IMR-90 (cell line): ENCODE data around the gene TRAPPC5. TPM values are rescaled to one million over a fixed set of nuclear protein-coding genes. Genes with fewer than 3 reads are reported as not detected.

Experiments used
- ATAC-seq: fragments of 200-7000 bp; cut with Tn5 transposase; 2 replicates; pipeline ENCODE4 v1.9.1; 2020; ENCODE audit warnings: low read depth, mild to moderate bottlenecking, moderate library complexity
- BruUV-seq: library from RNA; stranded (reverse); fragments of 400-500 nt; replicated peaks from 2 replicates; lab custom pipeline; 2021; lab: Mats Ljungman, UMichigan
- CTCF ChIA-PET: fragments of 300-600 bp; formaldehyde crosslinking; extraction: SDS; loops from one replicate; lab custom pipeline; 2021; ENCODE audit warnings: antibody characterized with exemption; lab: Yijun Ruan, JAX
- POLR2A ChIA-PET: fragments of 300-600 bp; sonication (Branson Sonifier 250); formaldehyde crosslinking; loops from one replicate; lab custom pipeline; 2022; ENCODE audit warnings: antibody characterized with exemption; ENCODE audit not compliant: unreplicated experiment; lab: Charles Lee
- DNase-seq: peaks from one replicate; pipeline ENCODE4 v3.0.0; 2013
- H2AFZ ChIP-seq: replicated peaks from 2 replicates; pipeline ENCODE3; 2013; ENCODE audit warnings: low read length, mild to moderate bottlenecking; ENCODE audit not compliant: poor library complexity
- H2AK5ac ChIP-seq: 2 replicates; pipeline ENCODE4 v1.6.1; 2013; ENCODE audit warnings: low read depth, low read length, inconsistent platforms
- H2AK9ac ChIP-seq: replicated peaks from 2 replicates; pipeline ENCODE3; 2013; ENCODE audit warnings: mild to moderate bottlenecking, low read depth, low read length, moderate library complexity; ENCODE audit not compliant: poor library complexity
- H2BK120ac ChIP-seq: 2 replicates; pipeline ENCODE4 v1.6.1; 2013; ENCODE audit warnings: low read depth, low read length, inconsistent platforms
- H2BK15ac ChIP-seq: 3 replicates; pipeline ENCODE4 v1.6.1; 2013; ENCODE audit warnings: low read depth, low read length, inconsistent platforms
- H2BK20ac ChIP-seq: 2 replicates; pipeline ENCODE4 v1.6.1; 2013; ENCODE audit warnings: low read depth, mild to moderate bottlenecking, inconsistent platforms, low read length, moderate library complexity
- H2BK5ac ChIP-seq: 2 replicates; pipeline ENCODE4 v1.6.1; 2013; ENCODE audit warnings: mild to moderate bottlenecking, low read depth, low read length, inconsistent platforms; ENCODE audit not compliant: poor library complexity, severe bottlenecking
- H3K14ac ChIP-seq: replicated peaks from 2 replicates; pipeline ENCODE4 v1.6.1; 2013; ENCODE audit warnings: low read depth, low read length, inconsistent platforms
- H3K18ac ChIP-seq: 2 replicates; pipeline ENCODE4 v1.6.1; 2013; ENCODE audit warnings: low read depth, low read length, control low read depth
- H3K23ac ChIP-seq: 2 replicates; pipeline ENCODE4 v1.6.1; 2013; ENCODE audit warnings: low read depth, low read length, inconsistent platforms
- H3K27ac ChIP-seq: 2 replicates; pipeline ENCODE4 v1.5.1; 2013; ENCODE audit warnings: mild to moderate bottlenecking, control low read depth, low read length; ENCODE audit not compliant: insufficient read depth
- H3K27me3 ChIP-seq: 2 replicates; pipeline ENCODE4 v1.6.1; 2013; ENCODE audit warnings: low read length; ENCODE audit not compliant: control insufficient read depth, insufficient read depth
- H3K36me3 ChIP-seq: 2 replicates; pipeline ENCODE4 v1.6.1; 2013; ENCODE audit warnings: low read length, mixed read lengths; ENCODE audit not compliant: control insufficient read depth, insufficient read depth
- H3K4ac ChIP-seq: 2 replicates; pipeline ENCODE4 v1.6.1; 2013; ENCODE audit warnings: low read depth, low read length, inconsistent platforms
- H3K4me1 ChIP-seq: 2 replicates; pipeline ENCODE4 v1.6.1; 2013; ENCODE audit warnings: low read length, mixed read lengths; ENCODE audit not compliant: control insufficient read depth, insufficient read depth
- H3K4me2 ChIP-seq: 2 replicates; pipeline ENCODE4 v1.6.1; 2013; ENCODE audit warnings: low read depth, mild to moderate bottlenecking, control low read depth, low read length, moderate library complexity
- H3K4me3 ChIP-seq: 2 replicates; pipeline ENCODE4 v1.5.1; 2013; ENCODE audit warnings: low read depth, mild to moderate bottlenecking, control low read depth, low read length, moderate library complexity; ENCODE audit not compliant: insufficient read depth
- H3K56ac ChIP-seq: 2 replicates; pipeline ENCODE4 v1.6.1; 2013; ENCODE audit warnings: low read length, inconsistent platforms; ENCODE audit not compliant: insufficient read depth; ENCODE audit errors: extremely low read depth
- H3K79me1 ChIP-seq, 2 experiments: 2 replicates each; pipeline ENCODE4 v1.6.1; 2013; ENCODE audit warnings: low read length in 2 of 2, inconsistent platforms in 1 of 2, low read depth in 1 of 2
- H3K9ac ChIP-seq: 2 replicates; pipeline ENCODE4 v1.6.1; 2013; ENCODE audit warnings: low read depth, low read length, control low read depth
- H3K9me1 ChIP-seq: 2 replicates; pipeline ENCODE4 v1.6.1; 2013; ENCODE audit warnings: low read length, inconsistent platforms; ENCODE audit not compliant: insufficient read depth
- H3K9me3 ChIP-seq: 2 replicates; pipeline ENCODE4 v1.6.1; 2013; ENCODE audit warnings: low read length; ENCODE audit not compliant: control insufficient read depth, insufficient read depth
- H4K20me1 ChIP-seq: 2 replicates; pipeline ENCODE4 v1.6.1; 2013; ENCODE audit warnings: low read length, inconsistent platforms; ENCODE audit not compliant: insufficient read depth
- H4K5ac ChIP-seq: 2 replicates; pipeline ENCODE4 v1.6.1; 2013; ENCODE audit warnings: mild to moderate bottlenecking, low read depth, low read length, control low read depth
- H4K8ac ChIP-seq, 2 experiments: 2 replicates each; pipeline ENCODE4 v1.6.1; 2013; ENCODE audit warnings: low read depth in 2 of 2, low read length in 2 of 2, control low read depth in 1 of 2, inconsistent platforms in 1 of 2
- H4K91ac ChIP-seq: 2 replicates; pipeline ENCODE4 v1.6.1; 2013; ENCODE audit warnings: low read depth, low read length, inconsistent platforms; ENCODE audit not compliant: insufficient read depth
- BHLHE40 ChIP-seq: fragments of 150-350 bp; IDR thresholded peaks from 2 replicates; pipeline ENCODE4 v1.6.1; 2016; ENCODE audit warnings: mild to moderate bottlenecking, low read depth, low read length
- CEBPB ChIP-seq: IDR thresholded peaks from 2 replicates; pipeline ENCODE4 v1.6.1; 2012; ENCODE audit warnings: low read depth, low read length, improper control_type of control experiment
- MAFK ChIP-seq: IDR thresholded peaks from 2 replicates; pipeline ENCODE4 v1.6.1; 2012; ENCODE audit warnings: low read depth, low read length, improper control_type of control experiment
- MXI1 ChIP-seq: IDR thresholded peaks from 2 replicates; pipeline ENCODE4 v1.6.1; 2012; ENCODE audit warnings: low read depth, mild to moderate bottlenecking, low read length, moderate library complexity, borderline replicate concordance
- NFE2L2 ChIP-seq: fragments of 150-350 bp; IDR thresholded peaks from 2 replicates; pipeline ENCODE4 v1.6.1; 2016; ENCODE audit warnings: low read depth, mild to moderate bottlenecking, low read length
- WGBS, 2 experiments: methylation state at CpG; one replicate each; pipeline versions ENCODE4 v1.1.5 to v1.1.7; 2013; ENCODE audit warnings: missing lambda C conversion rate in 2 of 2; ENCODE audit not compliant: insufficient read length in 1 of 2; ENCODE audit errors: extremely low coverage in 2 of 2; 5-methylcytosine and 5-hydroxymethylcytosine counted together
- dilution Hi-C: fragments of 300-500 bp; cut with HindIII; formaldehyde crosslinking; loops from one replicate; pipeline ENCODE4 v1.14.3; 2018; ENCODE audit warnings: low sequenced_read_pairs; ENCODE audit not compliant: unreplicated experiment
- in situ Hi-C: fragments of 300-500 bp; cut with MboI; formaldehyde crosslinking; loops from 3 replicates; pipeline ENCODE4 v1.14.3; 2019; ENCODE audit warnings: low sequenced_read_pairs, inconsistent platforms, mixed read lengths
- intact Hi-C: fragments of 100-400 bp; cut with micrococcal nuclease; formaldehyde crosslinking; loops from 2 replicates; pipeline ENCODE4 v1.10.0; 2022
- polyA plus RNA-seq, 3 experiments: library from polyadenylated mRNA; depleted of rRNA; stranded (reverse); fragments of >200 nt; gene quantifications; 2 replicates each; pipeline ENCODE4 v1.2.3, GENCODE V29; 2012; ENCODE audit warnings: low replicate concordance in 1 of 3
- total RNA-seq: library from RNA; depleted of rRNA; stranded (reverse); fragments of >200 nt; gene quantifications from 2 replicates; pipeline ENCODE4 v1.2.3, GENCODE V29; 2012
- TF ChIP-seq, protein P1 (sequence below): fragments of 150-350 bp; IDR thresholded peaks from 2 replicates; pipeline ENCODE4 v1.6.1; 2017; ENCODE audit warnings: mild to moderate bottlenecking, antibody characterized with exemption, low read length, low read depth
- TF ChIP-seq, protein P2 (sequence below): fragments of 150-350 bp; IDR thresholded peaks from 2 replicates; pipeline ENCODE4 v1.6.1; 2016; ENCODE audit warnings: low read depth, mild to moderate bottlenecking, low read length, moderate library complexity, borderline replicate concordance

TRAPPC5 gene
- total and polyA plus RNA-seq, 2 of the 4 experiments (the other 2 are of a cell fraction) = 54.7 to 109 TPM

GRCh38 chr19:7662657-7663056 is 18.0 kb upstream of the TRAPPC5 start:
- DNase-seq = no peak
- no peak overlapping the region for H2AFZ ChIP-seq
- H3K36me3 ChIP-seq = no peaks in the 10 kb centered on the region
- ChIA-PET POLR2A (no interaction called here), CTCF (no interaction called here)
- H3K79me1 ChIP-seq = no peaks in the 10 kb centered on the region
- H3K27me3 ChIP-seq = peaks cover 9% of the 10 kb centered on the region
- no peaks in the 10 kb centered on the region for H3K9me1 ChIP-seq
- dilution Hi-C loops = no loop called here
- no peaks in the 10 kb centered on the region for H4K20me1 ChIP-seq
- intact Hi-C loops = no loop called here
- no peak overlapping the region for H3K4me3 ChIP-seq
- no peak overlapping the region for H3K23ac ChIP-seq
- no peaks in the 10 kb centered on the region for H3K4me1 ChIP-seq
- H3K9ac ChIP-seq = no peak overlapping the region
- H2BK20ac ChIP-seq = no peak overlapping the region
- no peak overlapping the region for H4K8ac ChIP-seq
- H3K18ac ChIP-seq = no peak overlapping the region
- H3K56ac ChIP-seq = no peak overlapping the region
- no peak overlapping the region for H4K5ac ChIP-seq
- ATAC-seq = no peak
- H2BK120ac ChIP-seq = no peak overlapping the region
- no peak overlapping the region for H3K14ac ChIP-seq
- H2BK5ac ChIP-seq = no peak overlapping the region
- no peak overlapping the region for H3K4me2 ChIP-seq
- no peak overlapping the region for H2BK15ac ChIP-seq
- H4K91ac ChIP-seq = no peak overlapping the region
- no peak overlapping the region for H3K27ac ChIP-seq
- no peak overlapping the region for H2AK9ac ChIP-seq
- no peak overlapping the region for H3K4ac ChIP-seq
- no TSS peak for BruUV-seq
- TF ChIP-seq MAFK (no peak), BHLHE40 (no peak), NFE2L2 (no peak), CEBPB (no peak), MXI1 (no peak)
- TF ChIP-seq, protein P1, sequence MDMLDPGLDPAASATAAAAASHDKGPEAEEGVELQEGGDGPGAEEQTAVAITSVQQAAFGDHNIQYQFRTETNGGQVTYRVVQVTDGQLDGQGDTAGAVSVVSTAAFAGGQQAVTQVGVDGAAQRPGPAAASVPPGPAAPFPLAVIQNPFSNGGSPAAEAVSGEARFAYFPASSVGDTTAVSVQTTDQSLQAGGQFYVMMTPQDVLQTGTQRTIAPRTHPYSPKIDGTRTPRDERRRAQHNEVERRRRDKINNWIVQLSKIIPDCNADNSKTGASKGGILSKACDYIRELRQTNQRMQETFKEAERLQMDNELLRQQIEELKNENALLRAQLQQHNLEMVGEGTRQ = no peak
- TF ChIP-seq, protein P2, sequence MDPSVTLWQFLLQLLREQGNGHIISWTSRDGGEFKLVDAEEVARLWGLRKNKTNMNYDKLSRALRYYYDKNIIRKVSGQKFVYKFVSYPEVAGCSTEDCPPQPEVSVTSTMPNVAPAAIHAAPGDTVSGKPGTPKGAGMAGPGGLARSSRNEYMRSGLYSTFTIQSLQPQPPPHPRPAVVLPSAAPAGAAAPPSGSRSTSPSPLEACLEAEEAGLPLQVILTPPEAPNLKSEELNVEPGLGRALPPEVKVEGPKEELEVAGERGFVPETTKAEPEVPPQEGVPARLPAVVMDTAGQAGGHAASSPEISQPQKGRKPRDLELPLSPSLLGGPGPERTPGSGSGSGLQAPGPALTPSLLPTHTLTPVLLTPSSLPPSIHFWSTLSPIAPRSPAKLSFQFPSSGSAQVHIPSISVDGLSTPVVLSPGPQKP = no peak
- in situ Hi-C loops = no loop called here
- no peak overlapping the region for H2AK5ac ChIP-seq
- no peaks in the 10 kb centered on the region for H3K9me3 ChIP-seq
- WGBS, 2 experiments = 87% methylated on average over 7 of the region's 14 CpGs; no CpG with 5 or more reads in 1 of the 2 experiments
